Measurements from ENCODE around the gene CYBC1. TPM values are rescaled to one million over a fixed set of nuclear protein-coding genes. Genes with fewer than 3 reads are reported as not detected.

Gene CYBC1
- total and polyA plus RNA-seq, 9 donors = 28.9 to 53.5 (median 33.7) TPM

DNA sequence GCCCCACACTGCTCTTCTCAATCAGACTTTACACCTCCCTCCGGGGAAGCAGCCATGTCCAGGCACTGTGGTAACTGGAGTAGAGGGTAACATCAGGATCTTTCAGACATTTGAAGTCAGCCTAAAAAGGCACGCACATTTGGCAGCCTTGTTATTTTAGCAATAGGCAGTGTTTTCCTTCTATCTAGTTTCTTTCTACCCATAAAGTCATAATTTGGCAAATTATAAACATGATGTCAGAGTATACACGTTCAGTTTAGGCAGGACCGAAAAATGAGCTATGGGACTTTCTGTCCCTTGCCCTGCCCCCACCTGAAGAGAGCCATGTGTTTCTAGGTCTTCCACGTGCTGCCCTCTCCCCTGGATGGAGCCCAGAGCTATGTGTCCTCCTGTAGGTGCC is 29.1 kb upstream of the CYBC1 start:
- Histone ChIP-seq H3K9me3 (replicated peaks; ENCODE audit: control insufficient read depth, low read depth, low read length) (no peaks in the 10 kb centered on the region), H3K36me3 (ENCODE audit: control insufficient read depth, insufficient read depth, low read length) (peaks cover 87% of the 10 kb centered on the region), H3K4me3 (ENCODE audit: low read length) (no peak overlapping the region), H3K27ac (ENCODE audit: low read length) (no peak overlapping the region), H3K4me1 (ENCODE audit: control insufficient read depth, insufficient read depth, low read length) (peaks cover 15% of the 10 kb centered on the region), H3K27me3 (ENCODE audit: control insufficient read depth, insufficient read depth, low read length) (no peaks in the 10 kb centered on the region)
- 57% methylated on average over 3 of the region's 5 CpGs for WGBS (ENCODE audit: insufficient coverage)
- no peak for DNase-seq

DNA sequence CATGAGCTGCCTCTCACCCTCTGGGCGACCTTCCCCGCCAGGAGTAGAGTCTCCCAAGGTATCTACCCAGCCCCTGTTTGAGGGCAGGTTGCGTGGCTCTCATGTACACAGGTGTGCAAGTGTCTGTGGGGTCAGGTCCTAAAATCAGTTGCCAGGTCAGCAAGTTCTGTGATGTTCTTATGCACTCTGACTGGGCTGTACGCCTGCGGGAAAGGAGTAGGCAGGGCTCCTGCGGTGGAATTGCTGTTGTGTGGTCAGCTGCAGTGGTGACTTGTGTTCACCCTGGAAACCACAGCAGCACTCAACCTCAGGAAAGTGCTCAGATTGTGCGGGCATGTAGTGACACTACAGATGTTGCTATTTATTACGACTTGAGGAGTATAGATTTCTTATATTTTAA is 27.4 kb upstream of the CYBC1 start:
- no peak overlapping the region for H3K4me3 ChIP-seq (ENCODE audit: low read length)
- H3K9me3 ChIP-seq (replicated peaks; ENCODE audit: control insufficient read depth, low read depth, low read length) = no peaks in the 10 kb centered on the region
- WGBS (ENCODE audit: insufficient coverage) = 82% methylated on average over 7 of the region's 8 CpGs
- no peak for DNase-seq
- peaks cover 15% of the 10 kb centered on the region for H3K4me1 ChIP-seq (ENCODE audit: control insufficient read depth, insufficient read depth, low read length)
- no peak overlapping the region for H3K27ac ChIP-seq (ENCODE audit: low read length)
- H3K27me3 ChIP-seq (ENCODE audit: control insufficient read depth, insufficient read depth, low read length) = no peaks in the 10 kb centered on the region
- H3K36me3 ChIP-seq (ENCODE audit: control insufficient read depth, insufficient read depth, low read length) = peaks cover 78% of the 10 kb centered on the region

DNA sequence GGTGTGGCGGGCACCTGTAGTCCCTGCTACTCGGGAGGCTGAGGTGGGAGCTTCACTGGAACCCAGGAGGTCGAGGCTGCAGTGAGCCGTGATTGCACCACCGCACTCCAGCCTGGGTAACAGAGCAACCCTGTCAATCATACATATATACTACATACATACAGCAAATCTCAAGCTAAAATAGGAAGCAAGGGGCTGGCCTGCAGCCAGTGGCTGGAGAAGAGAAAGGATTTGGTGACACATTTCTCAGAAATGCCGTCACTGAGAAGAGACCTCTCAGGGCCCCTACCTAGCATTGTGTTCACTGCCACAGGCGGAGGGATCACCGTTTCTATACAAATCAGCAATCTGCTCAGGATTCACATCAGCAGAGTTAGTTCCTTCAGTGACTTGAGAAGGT is 24.9 kb upstream of the CYBC1 start:
- Histone ChIP-seq H3K9me3 (replicated peaks; ENCODE audit: control insufficient read depth, low read depth, low read length) (no peaks in the 10 kb centered on the region), H3K27ac (ENCODE audit: low read length) (no peak overlapping the region), H3K4me1 (ENCODE audit: control insufficient read depth, insufficient read depth, low read length) (peaks cover 15% of the 10 kb centered on the region), H3K4me3 (ENCODE audit: low read length) (no peak overlapping the region), H3K27me3 (ENCODE audit: control insufficient read depth, insufficient read depth, low read length) (no peaks in the 10 kb centered on the region), H3K36me3 (ENCODE audit: control insufficient read depth, insufficient read depth, low read length) (peaks cover 61% of the 10 kb centered on the region)
- WGBS (ENCODE audit: insufficient coverage) = 80% methylated on average over 2 of the region's 8 CpGs
- no peak for DNase-seq

DNA sequence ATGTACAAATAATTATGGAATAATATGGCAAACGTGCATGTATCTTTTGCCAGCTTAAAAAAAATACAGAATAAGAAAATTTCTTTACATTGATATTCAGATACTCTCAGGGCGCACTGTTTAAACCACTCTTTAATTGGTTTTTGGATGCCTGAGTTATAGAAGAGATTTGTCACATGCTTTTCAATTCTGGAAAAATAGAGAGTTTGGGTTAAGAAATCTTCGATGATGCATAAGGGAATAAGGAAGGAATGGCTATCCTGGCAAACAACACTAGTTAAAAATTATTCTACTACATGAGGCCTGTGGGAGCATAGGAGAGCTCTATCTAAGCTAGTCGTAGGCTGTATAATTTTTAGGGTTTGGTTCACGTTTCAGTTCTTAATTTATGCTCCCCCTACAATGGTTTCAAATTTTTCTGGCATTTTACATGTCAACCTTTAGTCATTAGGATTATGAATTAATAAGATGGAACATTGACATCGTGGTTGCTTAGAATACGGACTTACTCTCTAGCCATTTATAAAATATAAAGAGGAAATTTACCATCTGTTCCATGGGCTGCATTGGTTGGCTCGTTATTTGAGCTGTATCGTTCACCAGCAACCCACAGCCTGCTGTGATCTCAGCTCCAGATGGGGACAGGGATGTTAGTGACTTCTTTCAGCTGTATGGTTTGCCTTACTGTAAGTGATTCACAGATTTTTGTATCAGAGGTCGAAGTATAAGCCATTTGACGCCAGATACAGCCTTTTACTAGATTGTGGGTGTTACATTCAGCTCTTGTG is 23.9 kb upstream of the CYBC1 start:
- peak overlapping the region; percentile 45 for H3K27ac ChIP-seq (ENCODE audit: low read length)
- H3K9me3 ChIP-seq (replicated peaks; ENCODE audit: control insufficient read depth, low read depth, low read length) = no peaks in the 10 kb centered on the region
- H3K36me3 ChIP-seq (ENCODE audit: control insufficient read depth, insufficient read depth, low read length) = peaks cover 57% of the 10 kb centered on the region
- H3K4me1 ChIP-seq (ENCODE audit: control insufficient read depth, insufficient read depth, low read length) = peaks cover 9% of the 10 kb centered on the region
- H3K4me3 ChIP-seq (ENCODE audit: low read length) = no peak overlapping the region
- DNase-seq = peak; percentile 87
- no peaks in the 10 kb centered on the region for H3K27me3 ChIP-seq (ENCODE audit: control insufficient read depth, insufficient read depth, low read length)
- 36% methylated on average over 4 of the region's 11 CpGs for WGBS (ENCODE audit: insufficient coverage)

DNA sequence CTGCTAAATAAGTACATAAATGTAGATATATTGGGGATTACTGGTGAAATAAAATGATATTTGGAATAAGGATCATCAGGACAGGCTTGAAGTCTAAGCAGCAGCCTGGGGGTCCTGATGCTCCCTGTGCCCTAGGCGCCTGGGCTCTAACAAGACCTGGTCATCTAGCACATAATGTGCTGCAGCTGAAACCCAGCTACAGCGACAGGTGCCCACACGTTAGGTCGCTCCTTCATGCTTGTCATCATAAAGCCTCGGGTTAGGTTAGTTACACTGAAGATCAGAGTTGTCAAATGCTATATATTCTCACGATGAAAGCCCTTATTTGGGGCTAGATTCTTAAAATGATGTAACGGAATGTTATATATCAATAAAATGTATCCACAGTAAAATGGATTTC is 19.5 kb upstream of the CYBC1 start:
- 96% methylated on average over 4 of the region's 7 CpGs for WGBS (ENCODE audit: insufficient coverage)
- no peak overlapping the region for H3K27ac ChIP-seq (ENCODE audit: low read length)
- H3K4me3 ChIP-seq (ENCODE audit: low read length) = no peak overlapping the region
- no peaks in the 10 kb centered on the region for H3K9me3 ChIP-seq (replicated peaks; ENCODE audit: control insufficient read depth, low read depth, low read length)
- H3K27me3 ChIP-seq (ENCODE audit: control insufficient read depth, insufficient read depth, low read length) = no peaks in the 10 kb centered on the region
- DNase-seq = no peak
- peaks cover 5% of the 10 kb centered on the region for H3K4me1 ChIP-seq (ENCODE audit: control insufficient read depth, insufficient read depth, low read length)
- H3K36me3 ChIP-seq (ENCODE audit: control insufficient read depth, insufficient read depth, low read length) = peaks cover 58% of the 10 kb centered on the region

DNA sequence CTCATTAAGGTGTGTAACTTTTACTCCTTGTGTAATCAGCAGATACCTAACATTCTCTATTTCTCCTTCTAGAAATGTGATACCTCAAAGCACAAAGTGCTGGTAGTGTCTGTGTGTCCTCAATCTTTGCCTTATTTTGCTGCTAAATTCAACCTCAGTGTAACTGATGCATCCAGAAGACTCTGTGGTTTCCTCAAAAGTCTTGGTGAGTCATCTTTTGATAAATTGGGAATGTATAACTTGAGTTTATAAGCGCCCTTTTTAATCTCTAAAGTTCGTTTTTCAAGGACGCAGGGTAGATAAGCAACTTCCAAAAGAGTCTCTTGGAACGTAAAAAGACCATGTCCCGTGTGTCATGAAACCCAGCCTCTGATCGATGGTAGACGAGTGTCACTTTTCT is 18.1 kb upstream of the CYBC1 start:
- H3K27ac ChIP-seq (ENCODE audit: low read length) = no peak overlapping the region
- H3K27me3 ChIP-seq (ENCODE audit: control insufficient read depth, insufficient read depth, low read length) = no peaks in the 10 kb centered on the region
- H3K4me1 ChIP-seq (ENCODE audit: control insufficient read depth, insufficient read depth, low read length) = peaks cover 6% of the 10 kb centered on the region
- peaks cover 65% of the 10 kb centered on the region for H3K36me3 ChIP-seq (ENCODE audit: control insufficient read depth, insufficient read depth, low read length)
- no peak overlapping the region for H3K4me3 ChIP-seq (ENCODE audit: low read length)
- WGBS (ENCODE audit: insufficient coverage) = 95% methylated on average over 7 of the region's 7 CpGs
- no peaks in the 10 kb centered on the region for H3K9me3 ChIP-seq (replicated peaks; ENCODE audit: control insufficient read depth, low read depth, low read length)
- no peak for DNase-seq

DNA sequence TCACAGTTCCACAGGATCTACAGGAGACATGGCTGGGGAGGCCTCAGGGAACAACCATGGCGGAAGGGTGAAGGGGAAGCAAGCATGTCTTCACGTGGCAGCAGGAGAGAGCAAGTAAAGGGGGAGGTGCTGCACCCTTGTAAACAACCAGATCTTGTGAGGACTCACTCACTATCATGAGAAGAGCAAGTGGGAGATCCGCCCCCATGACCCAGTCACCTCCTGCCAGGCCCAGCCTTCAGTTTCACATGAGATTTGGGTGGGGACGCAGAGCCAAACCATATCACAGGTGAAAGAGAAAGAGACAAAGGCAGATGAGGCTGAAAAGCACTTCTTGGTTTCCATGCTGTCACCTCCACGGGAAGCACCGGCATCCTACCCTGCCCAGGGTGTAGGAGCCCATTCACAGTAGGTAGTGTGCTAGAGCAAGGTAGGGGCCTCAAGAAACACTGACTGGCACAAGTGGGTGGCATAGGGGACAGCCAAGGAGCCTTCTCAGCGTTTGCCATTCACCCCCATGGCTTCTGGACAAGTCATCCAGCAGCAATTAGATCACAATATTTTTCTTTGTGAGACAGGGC is 14.6 kb upstream of the CYBC1 start:
- H3K27ac ChIP-seq (ENCODE audit: low read length) = no peak overlapping the region
- H3K9me3 ChIP-seq (replicated peaks; ENCODE audit: control insufficient read depth, low read depth, low read length) = no peaks in the 10 kb centered on the region
- peaks cover 7% of the 10 kb centered on the region for H3K4me1 ChIP-seq (ENCODE audit: control insufficient read depth, insufficient read depth, low read length)
- 88% methylated on average over 5 of the region's 7 CpGs for WGBS (ENCODE audit: insufficient coverage)
- no peaks in the 10 kb centered on the region for H3K27me3 ChIP-seq (ENCODE audit: control insufficient read depth, insufficient read depth, low read length)
- H3K4me3 ChIP-seq (ENCODE audit: low read length) = no peak overlapping the region
- H3K36me3 ChIP-seq (ENCODE audit: control insufficient read depth, insufficient read depth, low read length) = peaks cover 89% of the 10 kb centered on the region
- DNase-seq = no peak

DNA sequence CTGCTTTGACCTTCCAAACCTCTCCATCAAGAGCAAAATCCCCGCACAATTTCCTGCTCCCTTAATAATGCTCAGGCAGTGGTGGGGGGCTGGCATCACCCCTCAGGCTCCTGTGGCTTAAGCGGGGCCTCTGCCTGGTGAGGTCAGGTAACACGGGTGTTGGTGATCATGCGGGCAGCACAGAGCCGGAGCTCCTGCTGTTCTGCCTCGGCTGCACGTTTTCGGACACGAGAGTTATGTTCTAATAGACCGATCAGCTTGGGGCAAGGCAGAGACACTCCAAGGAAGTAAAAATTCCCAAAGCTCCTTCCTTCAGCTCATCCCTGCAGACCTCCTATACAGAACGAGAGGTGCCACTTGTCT is 14.0 kb upstream of the CYBC1 start:
- 93% methylated on average over 9 of the region's 11 CpGs for WGBS (ENCODE audit: insufficient coverage)
- Histone ChIP-seq H3K27me3 (ENCODE audit: control insufficient read depth, insufficient read depth, low read length) (no peaks in the 10 kb centered on the region), H3K36me3 (ENCODE audit: control insufficient read depth, insufficient read depth, low read length) (peaks cover 84% of the 10 kb centered on the region), H3K4me3 (ENCODE audit: low read length) (no peak overlapping the region), H3K9me3 (replicated peaks; ENCODE audit: control insufficient read depth, low read depth, low read length) (no peaks in the 10 kb centered on the region), H3K4me1 (ENCODE audit: control insufficient read depth, insufficient read depth, low read length) (peaks cover 10% of the 10 kb centered on the region), H3K27ac (ENCODE audit: low read length) (no peak overlapping the region)
- no peak for DNase-seq

DNA sequence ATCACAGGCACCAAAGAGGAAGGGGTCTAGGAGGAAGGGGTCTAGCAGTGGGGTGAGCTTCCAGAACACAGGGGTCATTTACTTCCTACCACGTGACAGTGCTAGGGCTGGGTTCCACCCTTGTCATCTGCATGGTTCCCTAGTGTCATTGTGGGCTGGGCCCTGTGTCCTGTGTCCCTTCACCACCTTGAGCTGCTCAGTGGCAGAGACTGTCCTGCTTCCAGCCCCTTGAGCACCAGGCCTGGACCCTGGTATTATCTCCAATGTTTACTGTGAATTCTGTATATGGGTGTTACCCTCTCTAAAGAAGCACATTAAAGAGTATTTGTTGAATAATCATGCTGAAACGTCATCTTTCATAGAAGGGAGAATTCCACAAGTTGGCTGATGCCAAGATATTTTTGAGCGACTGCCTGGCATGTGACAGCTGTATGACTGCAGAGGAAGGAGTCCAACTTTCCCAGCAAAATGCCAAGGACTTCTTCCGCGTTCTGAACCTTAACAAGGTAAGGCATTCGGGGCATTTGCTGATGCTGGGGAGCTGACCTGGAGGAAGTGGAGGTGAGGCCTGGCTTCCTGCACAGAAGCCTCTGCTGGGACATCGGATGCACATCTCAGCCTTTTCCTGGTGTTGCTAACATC is 13.5 kb upstream of the CYBC1 start:
- Histone ChIP-seq H3K9me3 (replicated peaks; ENCODE audit: control insufficient read depth, low read depth, low read length) (no peaks in the 10 kb centered on the region), H3K27ac (ENCODE audit: low read length) (no peak overlapping the region), H3K4me1 (ENCODE audit: control insufficient read depth, insufficient read depth, low read length) (peaks cover 15% of the 10 kb centered on the region), H3K27me3 (ENCODE audit: control insufficient read depth, insufficient read depth, low read length) (no peaks in the 10 kb centered on the region), H3K4me3 (ENCODE audit: low read length) (no peak overlapping the region), H3K36me3 (ENCODE audit: control insufficient read depth, insufficient read depth, low read length) (peaks cover 80% of the 10 kb centered on the region)
- DNase-seq = no peak
- WGBS (ENCODE audit: insufficient coverage) = 71% methylated on average over 4 of the region's 7 CpGs

DNA sequence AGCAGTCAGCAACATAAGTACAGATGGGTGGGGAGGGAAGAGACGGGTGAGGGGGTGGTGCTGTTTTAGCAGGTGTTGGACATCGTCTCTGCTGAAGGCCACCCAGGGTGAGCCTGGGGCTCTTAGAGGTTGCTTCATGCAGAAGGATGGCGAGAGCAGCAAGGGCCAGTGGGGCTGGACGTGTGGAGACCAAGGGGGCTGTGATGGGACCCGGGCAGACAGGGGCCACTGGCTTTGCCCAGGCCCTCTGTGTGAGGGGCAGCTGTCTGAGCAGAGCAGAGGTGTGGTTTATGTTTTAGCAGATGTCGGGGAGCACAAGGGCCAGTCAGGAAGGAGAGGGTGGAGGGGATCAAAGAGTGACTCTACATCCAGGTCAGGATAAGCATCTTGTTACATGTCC is 12.8 kb upstream of the CYBC1 start:
- H3K9me3 ChIP-seq (replicated peaks; ENCODE audit: control insufficient read depth, low read depth, low read length) = no peaks in the 10 kb centered on the region
- no peaks in the 10 kb centered on the region for H3K27me3 ChIP-seq (ENCODE audit: control insufficient read depth, insufficient read depth, low read length)
- no peak for DNase-seq
- H3K4me1 ChIP-seq (ENCODE audit: control insufficient read depth, insufficient read depth, low read length) = peaks cover 16% of the 10 kb centered on the region
- no peak overlapping the region for H3K4me3 ChIP-seq (ENCODE audit: low read length)
- no peak overlapping the region for H3K27ac ChIP-seq (ENCODE audit: low read length)
- WGBS (ENCODE audit: insufficient coverage) = 73% methylated on average over 6 of the region's 6 CpGs
- peaks cover 76% of the 10 kb centered on the region for H3K36me3 ChIP-seq (ENCODE audit: control insufficient read depth, insufficient read depth, low read length)

Measured in muscle of leg (tissue), 11 donors.